Ascending aorta (tissue), 2 donors: ENCODE measurements around the gene SV2C. TPM values are rescaled to one million over a fixed set of nuclear protein-coding genes. Genes with fewer than 3 reads are reported as not detected.
"Not testable (repeated sequence)": the region's sequence is repeated elsewhere in the genome, so short reads cannot be mapped to it uniquely, and the experiment has no call there.

ENCODE experiments used
- DNase-seq, 2 donors: peaks; one replicate each; pipeline ENCODE4 v3.0.0-alpha.2; 2019; ENCODE audit warnings: low spot score in 2 of 2
- H3K27ac ChIP-seq, 2 donors: fragments of 200-600 bp; sonication (generic); one replicate each; pipeline ENCODE4 v1.5.1; 2016 to 2017; ENCODE audit warnings: mild to moderate bottlenecking in 1 of 2
- H3K27me3 ChIP-seq: fragments of 200-600 bp; sonication (generic); one replicate; pipeline ENCODE4 v1.5.1; 2017
- H3K36me3 ChIP-seq, 2 donors: fragments of 200-600 bp; sonication (generic); one replicate each; pipeline ENCODE4 v1.5.1; 2016
- H3K4me1 ChIP-seq, 2 donors: fragments of 200-600 bp; sonication (generic); one replicate each; pipeline ENCODE4 v1.5.1; 2016 to 2017; ENCODE audit warnings: mild to moderate bottlenecking in 1 of 2
- H3K4me3 ChIP-seq, 2 donors: fragments of 200-600 bp; sonication (generic); one replicate each; pipeline ENCODE4 v1.5.1; 2016 to 2017; ENCODE audit warnings: mild to moderate bottlenecking in 1 of 2
- H3K9me3 ChIP-seq, 2 donors: fragments of 200-600 bp; sonication (generic); one replicate each; pipeline ENCODE4 v1.5.1; 2016
- CTCF ChIP-seq, 3 experiments: fragments of 200-600 bp in 2 of 3; fragments of 450-650 bp in 1 of 3; sonication (generic) in 2 of 3; IDR thresholded peaks; one replicate each; pipeline ENCODE4 v1.5.1; 2016 to 2019; ENCODE audit warnings: antibody characterized with exemption in 3 of 3, mild to moderate bottlenecking in 1 of 3, moderate library complexity in 1 of 3
- intact Hi-C: fragments of 100-400 bp; cut with DNase I; formaldehyde crosslinking; loops from one replicate; pipeline ENCODE4 v1.15.1; 2023
- total RNA-seq: library from RNA; depleted of rRNA; stranded (reverse); fragments of >200 nt; gene quantifications from one replicate; pipeline ENCODE4 v1.1.0, GENCODE V29; 2016

SV2C gene
- total RNA-seq, 1 donor from 2014 or later: not detected

- Histone ChIP-seq H3K27ac (no peak overlapping the region), H3K4me1 (no peaks in the 10 kb centered on the region), H3K27me3 (no peaks in the 10 kb centered on the region), H3K36me3 (no peaks in the 10 kb centered on the region), H3K9me3 (no peaks in the 10 kb centered on the region), H3K4me3 (no peak overlapping the region)
- intact Hi-C loops: no loop called here
- no peak for TF ChIP-seq CTCF (IDR thresholded peaks at IDR 0.05)
- DNase-seq: no peak
Measured at GRCh38 chr5:76319673-76320072, 236.5 kb downstream of the SV2C start.

GRCh38 chr5:76323494-76323893 lies 240.3 kb downstream of the SV2C start:
- H3K9me3 ChIP-seq, H3K27me3 ChIP-seq, H3K27ac ChIP-seq, DNase-seq, H3K4me3 ChIP-seq, H3K4me1 ChIP-seq, H3K36me3 ChIP-seq, intact Hi-C loops: not testable (repeated sequence)

GRCh38 chr5:76325326-76325725 lies 242.1 kb downstream of the SV2C start:
- Histone ChIP-seq H3K36me3 (no peaks in the 10 kb centered on the region), H3K27ac (no peak overlapping the region)
- intact Hi-C loops: no loop called here

GRCh38 chr5:76325876-76326491 lies 242.8 kb downstream of the SV2C start:
- no peak for TF ChIP-seq CTCF (IDR thresholded peaks at IDR 0.05)
- H3K36me3 ChIP-seq: no peaks in the 10 kb centered on the region
- no peak overlapping the region for H3K4me3 ChIP-seq
- H3K4me1 ChIP-seq: no peaks in the 10 kb centered on the region
- peak in 1 of 2 donors; percentile 64 for DNase-seq
- no peaks in the 10 kb centered on the region for H3K9me3 ChIP-seq
- intact Hi-C loops: no loop called here
- H3K27ac ChIP-seq: no peak overlapping the region
- no peaks in the 10 kb centered on the region for H3K27me3 ChIP-seq

More at GRCh38 chr5:76325326-76325725, 242.1 kb downstream of the SV2C start:
- no peaks in the 10 kb centered on the region for H3K4me1 ChIP-seq
- no peak for TF ChIP-seq CTCF (IDR thresholded peaks at IDR 0.05)
- H3K4me3 ChIP-seq: no peak overlapping the region
- H3K27me3 ChIP-seq: no peaks in the 10 kb centered on the region
- H3K9me3 ChIP-seq: no peaks in the 10 kb centered on the region
- no peak for DNase-seq

GRCh38 chr5:76326577-76327302 lies 243.6 kb downstream of the SV2C start:
- DNase-seq: no peak
- no peaks in the 10 kb centered on the region for H3K4me1 ChIP-seq
- no peak overlapping the region for H3K4me3 ChIP-seq
- no peak for TF ChIP-seq CTCF (IDR thresholded peaks at IDR 0.05)
- no peaks in the 10 kb centered on the region for H3K27me3 ChIP-seq
- no peaks in the 10 kb centered on the region for H3K36me3 ChIP-seq
- intact Hi-C loops: no loop called here
- no peaks in the 10 kb centered on the region for H3K9me3 ChIP-seq
- H3K27ac ChIP-seq: no peak overlapping the region

GRCh38 chr5:76329346-76329745 lies 246.2 kb downstream of the SV2C start:
- intact Hi-C loops: no loop called here
- H3K36me3 ChIP-seq: no peaks in the 10 kb centered on the region
- TF ChIP-seq CTCF (IDR thresholded peaks at IDR 0.05): no peak
- no peak overlapping the region for H3K4me3 ChIP-seq
- no peaks in the 10 kb centered on the region for H3K9me3 ChIP-seq
- no peaks in the 10 kb centered on the region for H3K4me1 ChIP-seq
- no peak for DNase-seq
- H3K27me3 ChIP-seq: no peaks in the 10 kb centered on the region
- H3K27ac ChIP-seq: no peak overlapping the region
